ENCODE results near the gene RBPMS2.
A peak's percentile ranks its signal among the peaks of the same experiment; 100 is the strongest.

RBPMS2 gene

GRCh38 chr15:64791401-64791800 is 16.0 kb upstream of the RBPMS2 start:
- H3K9ac ChIP-seq (ENCODE audit: low read length in 5 of 5) = no peak overlapping the region
- no peak overlapping the region for H3K27ac ChIP-seq (ENCODE audit: low read depth, low read length)
- H3K27me3 ChIP-seq (ENCODE audit: control insufficient read depth in 5 of 5, insufficient read depth in 4 of 5, low read length in 5 of 5) = no peaks in the 10 kb centered on the region
- no peaks in the 10 kb centered on the region for H3K36me3 ChIP-seq (ENCODE audit: control insufficient read depth in 5 of 5, insufficient read depth in 5 of 5, low read length in 5 of 5)
- H3K4me3 ChIP-seq (ENCODE audit: low read depth in 1 of 5, low read length in 5 of 5) = no peak overlapping the region
- peaks cover 0 to 4% (median 0%) of the 10 kb centered on the region in 5 donors for H3K4me1 ChIP-seq (ENCODE audit: control insufficient read depth in 5 of 5, insufficient read depth in 5 of 5, low read length in 5 of 5)
- H3K9me3 ChIP-seq (ENCODE audit: control insufficient read depth in 5 of 5, low read length in 5 of 5) = no peaks in the 10 kb centered on the region

GRCh38 chr15:64783796-64784195 is 8.4 kb upstream of the RBPMS2 start:
- Histone ChIP-seq H3K27ac (ENCODE audit: low read depth, low read length) (no peak overlapping the region), H3K4me3 (ENCODE audit: low read depth in 1 of 5, low read length in 5 of 5) (no peak overlapping the region), H3K9ac (ENCODE audit: low read length in 5 of 5) (no peak overlapping the region), H3K36me3 (ENCODE audit: control insufficient read depth in 5 of 5, insufficient read depth in 5 of 5, low read length in 5 of 5) (no peaks in the 10 kb centered on the region), H3K27me3 (ENCODE audit: control insufficient read depth in 5 of 5, insufficient read depth in 4 of 5, low read length in 5 of 5) (no peaks in the 10 kb centered on the region), H3K9me3 (ENCODE audit: control insufficient read depth in 5 of 5, low read length in 5 of 5) (no peaks in the 10 kb centered on the region), H3K4me1 (ENCODE audit: control insufficient read depth in 5 of 5, insufficient read depth in 5 of 5, low read length in 5 of 5) (peaks cover 0 to 16% (median 11%) of the 10 kb centered on the region in 5 donors)

GRCh38 chr15:64782751-64783150 is 7.4 kb upstream of the RBPMS2 start:
- Histone ChIP-seq H3K27me3 (ENCODE audit: control insufficient read depth in 5 of 5, insufficient read depth in 4 of 5, low read length in 5 of 5) (no peaks in the 10 kb centered on the region), H3K4me1 (ENCODE audit: control insufficient read depth in 5 of 5, insufficient read depth in 5 of 5, low read length in 5 of 5) (peaks cover 0 to 16% (median 11%) of the 10 kb centered on the region in 5 donors), H3K4me3 (ENCODE audit: low read depth in 1 of 5, low read length in 5 of 5) (no peak overlapping the region), H3K27ac (ENCODE audit: low read depth, low read length) (peak overlapping the region; percentile 75), H3K9ac (ENCODE audit: low read length in 5 of 5) (peak overlapping the region in 2 of 5 donors; percentile 48 to 68), H3K36me3 (ENCODE audit: control insufficient read depth in 5 of 5, insufficient read depth in 5 of 5, low read length in 5 of 5) (no peaks in the 10 kb centered on the region), H3K9me3 (ENCODE audit: control insufficient read depth in 5 of 5, low read length in 5 of 5) (no peaks in the 10 kb centered on the region)

DNA sequence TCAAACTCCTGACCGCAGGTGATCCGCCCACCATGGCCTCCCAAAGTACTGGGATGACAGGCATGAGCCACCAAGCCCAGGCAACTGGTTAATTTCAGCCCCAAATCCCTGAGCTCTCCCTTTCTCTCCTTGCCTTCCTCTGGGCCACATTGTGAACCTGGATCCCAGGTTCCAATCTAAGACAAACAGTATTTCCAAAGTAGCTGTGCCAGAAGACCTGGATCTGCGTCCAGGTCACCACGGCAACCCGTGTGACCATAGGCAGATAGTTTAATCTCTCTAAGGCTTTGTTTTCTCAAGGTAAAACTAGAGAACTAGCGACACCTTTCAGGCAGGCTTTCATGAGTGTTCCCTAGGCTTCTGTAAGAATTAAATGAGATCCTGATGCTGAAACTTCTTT is 5.9 kb upstream of the RBPMS2 start:
- Histone ChIP-seq H3K9me3 (ENCODE audit: control insufficient read depth in 5 of 5, low read length in 5 of 5) (no peaks in the 10 kb centered on the region), H3K9ac (ENCODE audit: low read length in 5 of 5) (no peak overlapping the region), H3K36me3 (ENCODE audit: control insufficient read depth in 5 of 5, insufficient read depth in 5 of 5, low read length in 5 of 5) (no peaks in the 10 kb centered on the region), H3K27me3 (ENCODE audit: control insufficient read depth in 5 of 5, insufficient read depth in 4 of 5, low read length in 5 of 5) (no peaks in the 10 kb centered on the region), H3K4me1 (ENCODE audit: control insufficient read depth in 5 of 5, insufficient read depth in 5 of 5, low read length in 5 of 5) (peaks cover under 1 to 26% (median 17%) of the 10 kb centered on the region in 5 donors), H3K4me3 (ENCODE audit: low read depth in 1 of 5, low read length in 5 of 5) (no peak overlapping the region), H3K27ac (ENCODE audit: low read depth, low read length) (no peak overlapping the region)

DNA sequence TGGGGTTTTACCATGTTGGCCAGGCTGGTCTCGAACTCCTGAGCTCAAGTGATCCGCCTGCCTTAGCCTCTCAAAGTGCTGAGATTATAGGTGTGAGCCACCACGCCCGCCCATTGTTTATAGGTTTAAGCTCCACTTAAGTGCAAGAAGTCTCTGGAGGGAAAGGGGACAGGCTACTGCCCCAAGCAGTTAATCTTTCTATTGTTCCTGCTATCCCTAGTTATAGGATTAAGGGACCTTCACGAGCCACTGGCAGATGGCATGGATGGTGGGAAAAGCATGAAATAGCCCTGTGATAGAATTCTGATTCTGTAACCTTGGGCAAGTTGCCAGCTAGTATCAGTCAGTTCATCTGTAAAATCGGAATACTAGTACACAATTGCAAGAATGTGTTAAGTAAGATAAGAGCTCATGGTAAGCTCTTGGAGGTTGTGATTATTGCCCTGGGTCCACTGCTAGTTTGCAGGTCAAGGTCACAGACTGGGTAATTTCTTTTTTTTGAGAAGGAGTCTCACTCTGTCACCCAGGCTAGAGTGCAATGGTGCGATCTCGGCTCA is 5.3 kb upstream of the RBPMS2 start:
- no peak overlapping the region for H3K9ac ChIP-seq (ENCODE audit: low read length in 5 of 5)
- H3K4me3 ChIP-seq (ENCODE audit: low read depth in 1 of 5, low read length in 5 of 5) = no peak overlapping the region
- no peak overlapping the region for H3K27ac ChIP-seq (ENCODE audit: low read depth, low read length)
- H3K27me3 ChIP-seq (ENCODE audit: control insufficient read depth in 5 of 5, insufficient read depth in 4 of 5, low read length in 5 of 5) = no peaks in the 10 kb centered on the region
- no peaks in the 10 kb centered on the region for H3K9me3 ChIP-seq (ENCODE audit: control insufficient read depth in 5 of 5, low read length in 5 of 5)
- H3K36me3 ChIP-seq (ENCODE audit: control insufficient read depth in 5 of 5, insufficient read depth in 5 of 5, low read length in 5 of 5) = no peaks in the 10 kb centered on the region
- peaks cover 2 to 31% (median 21%) of the 10 kb centered on the region in 5 donors for H3K4me1 ChIP-seq (ENCODE audit: control insufficient read depth in 5 of 5, insufficient read depth in 5 of 5, low read length in 5 of 5)

DNA sequence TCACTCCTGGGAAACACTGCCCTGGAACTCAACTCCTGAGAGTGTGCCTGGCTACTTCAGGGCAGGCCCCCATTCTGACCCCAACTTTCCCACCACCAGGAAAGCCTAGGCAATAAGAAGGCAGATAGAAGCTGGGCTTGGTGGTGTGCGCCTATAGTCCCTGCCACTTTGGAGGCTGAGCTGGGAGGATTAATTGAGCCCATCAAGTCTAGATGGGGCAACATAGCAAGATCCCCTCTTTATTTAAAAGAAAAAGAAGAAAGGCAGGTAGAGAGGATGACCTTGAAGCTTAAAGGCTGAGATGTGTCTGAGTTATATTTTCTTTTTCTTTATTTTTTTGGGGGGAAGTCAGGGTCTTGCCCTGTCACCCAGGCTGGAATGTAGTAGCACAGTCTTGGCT is 4.2 kb upstream of the RBPMS2 start:
- no peaks in the 10 kb centered on the region for H3K27me3 ChIP-seq (ENCODE audit: control insufficient read depth in 5 of 5, insufficient read depth in 4 of 5, low read length in 5 of 5)
- H3K4me1 ChIP-seq (ENCODE audit: control insufficient read depth in 5 of 5, insufficient read depth in 5 of 5, low read length in 5 of 5) = peaks cover 2 to 31% (median 21%) of the 10 kb centered on the region in 5 donors
- no peaks in the 10 kb centered on the region for H3K36me3 ChIP-seq (ENCODE audit: control insufficient read depth in 5 of 5, insufficient read depth in 5 of 5, low read length in 5 of 5)
- no peak overlapping the region for H3K4me3 ChIP-seq (ENCODE audit: low read depth in 1 of 5, low read length in 5 of 5)
- no peak overlapping the region for H3K9ac ChIP-seq (ENCODE audit: low read length in 5 of 5)
- H3K27ac ChIP-seq (ENCODE audit: low read depth, low read length) = no peak overlapping the region
- H3K9me3 ChIP-seq (ENCODE audit: control insufficient read depth in 5 of 5, low read length in 5 of 5) = no peaks in the 10 kb centered on the region

GRCh38 chr15:64779024-64779423 is 3.6 kb upstream of the RBPMS2 start:
- peaks cover 2 to 36% (median 27%) of the 10 kb centered on the region in 5 donors for H3K4me1 ChIP-seq (ENCODE audit: control insufficient read depth in 5 of 5, insufficient read depth in 5 of 5, low read length in 5 of 5)
- no peak overlapping the region for H3K9ac ChIP-seq (ENCODE audit: low read length in 5 of 5)
- H3K9me3 ChIP-seq (ENCODE audit: control insufficient read depth in 5 of 5, low read length in 5 of 5) = no peaks in the 10 kb centered on the region
- H3K4me3 ChIP-seq (ENCODE audit: low read depth in 1 of 5, low read length in 5 of 5) = no peak overlapping the region
- peaks cover 0 to 3% (median 0%) of the 10 kb centered on the region in 5 donors for H3K27me3 ChIP-seq (ENCODE audit: control insufficient read depth in 5 of 5, insufficient read depth in 4 of 5, low read length in 5 of 5)
- H3K36me3 ChIP-seq (ENCODE audit: control insufficient read depth in 5 of 5, insufficient read depth in 5 of 5, low read length in 5 of 5) = no peaks in the 10 kb centered on the region
- H3K27ac ChIP-seq (ENCODE audit: low read depth, low read length) = no peak overlapping the region

GRCh38 chr15:64776402-64776786 is 1.0 kb upstream of the RBPMS2 start:
- Histone ChIP-seq H3K4me3 (ENCODE audit: low read depth in 1 of 5, low read length in 5 of 5) (peak overlapping the region; percentile 55 to 69 (median 61)), H3K27me3 (ENCODE audit: control insufficient read depth in 5 of 5, insufficient read depth in 4 of 5, low read length in 5 of 5) (peaks cover 0 to 8% (median 0%) of the 10 kb centered on the region in 5 donors), H3K4me1 (ENCODE audit: control insufficient read depth in 5 of 5, insufficient read depth in 5 of 5, low read length in 5 of 5) (peaks cover 2 to 32% (median 20%) of the 10 kb centered on the region in 5 donors), H3K9me3 (ENCODE audit: control insufficient read depth in 5 of 5, low read length in 5 of 5) (no peaks in the 10 kb centered on the region), H3K9ac (ENCODE audit: low read length in 5 of 5) (peak overlapping the region in 3 of 5 donors; percentile 48 to 80 (median 63)), H3K36me3 (ENCODE audit: control insufficient read depth in 5 of 5, insufficient read depth in 5 of 5, low read length in 5 of 5) (no peaks in the 10 kb centered on the region), H3K27ac (ENCODE audit: low read depth, low read length) (peak overlapping the region; percentile 84)

DNA sequence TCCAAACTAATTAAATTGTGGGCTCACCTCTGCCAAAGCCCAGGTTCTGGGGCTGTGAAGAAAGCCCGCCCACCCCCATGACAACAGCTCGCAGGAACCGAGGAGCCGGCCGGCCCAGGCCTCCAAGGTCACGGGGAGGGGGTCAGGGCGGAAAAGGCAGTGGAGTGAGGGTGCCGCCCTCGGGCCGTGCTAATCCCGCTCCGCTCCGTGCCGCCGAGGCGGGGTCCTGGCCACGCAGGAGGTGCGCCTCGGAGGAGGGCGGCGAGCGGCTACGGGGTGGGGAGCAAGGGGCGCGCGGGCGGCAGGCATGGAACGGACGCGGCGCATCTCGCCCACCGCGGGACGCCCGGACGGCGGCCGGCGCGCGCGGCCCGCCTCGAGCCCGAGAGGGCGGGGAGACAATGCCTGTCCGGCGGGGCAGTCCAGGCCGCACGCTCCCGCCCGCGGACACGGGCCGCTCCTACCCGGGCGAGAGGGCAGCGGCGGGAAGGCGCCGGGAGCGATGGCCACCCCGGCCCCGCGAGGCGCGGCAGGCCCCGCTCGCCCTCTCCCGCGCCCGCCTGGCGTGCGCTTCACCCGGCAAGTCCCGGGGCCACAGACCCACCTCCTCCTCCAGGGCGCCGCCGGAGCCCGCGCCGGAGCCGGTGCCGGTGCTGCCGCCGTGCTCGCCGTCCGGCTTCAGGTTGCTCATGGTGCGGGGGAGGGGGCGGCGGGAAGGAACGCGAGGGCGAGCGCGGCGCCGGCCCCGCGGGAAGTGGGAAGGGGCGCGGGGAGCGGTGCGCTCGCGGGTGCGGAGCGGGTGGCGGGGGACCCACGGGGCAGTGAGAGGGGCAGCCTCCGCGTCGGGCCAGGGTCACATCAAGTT is 528 bp downstream of the RBPMS2 start:
- no peaks in the 10 kb centered on the region for H3K36me3 ChIP-seq (ENCODE audit: control insufficient read depth in 5 of 5, insufficient read depth in 5 of 5, low read length in 5 of 5)
- peak overlapping the region; percentile 63 for H3K27ac ChIP-seq (ENCODE audit: low read depth, low read length)
- peaks cover 2 to 32% (median 20%) of the 10 kb centered on the region in 5 donors for H3K4me1 ChIP-seq (ENCODE audit: control insufficient read depth in 5 of 5, insufficient read depth in 5 of 5, low read length in 5 of 5)
- H3K9ac ChIP-seq (ENCODE audit: low read length in 5 of 5) = peak overlapping the region in 3 of 5 donors; percentile 8 to 62 (median 61)
- H3K27me3 ChIP-seq (ENCODE audit: control insufficient read depth in 5 of 5, insufficient read depth in 4 of 5, low read length in 5 of 5) = peaks cover 0 to 8% (median 0%) of the 10 kb centered on the region in 5 donors
- peak overlapping the region; percentile 36 to 67 (median 51) for H3K4me3 ChIP-seq (ENCODE audit: low read depth in 1 of 5, low read length in 5 of 5)
- H3K9me3 ChIP-seq (ENCODE audit: control insufficient read depth in 5 of 5, low read length in 5 of 5) = no peaks in the 10 kb centered on the region

- Histone ChIP-seq H3K9me3 (ENCODE audit: control insufficient read depth in 5 of 5, low read length in 5 of 5) (no peaks in the 10 kb centered on the region), H3K27ac (ENCODE audit: low read depth, low read length) (peak overlapping the region; percentile 63), H3K4me1 (ENCODE audit: control insufficient read depth in 5 of 5, insufficient read depth in 5 of 5, low read length in 5 of 5) (peaks cover 2 to 32% (median 20%) of the 10 kb centered on the region in 5 donors), H3K27me3 (ENCODE audit: control insufficient read depth in 5 of 5, insufficient read depth in 4 of 5, low read length in 5 of 5) (peaks cover 0 to 8% (median 0%) of the 10 kb centered on the region in 5 donors), H3K9ac (ENCODE audit: low read length in 5 of 5) (peak overlapping the region in 3 of 5 donors; percentile 8 to 62 (median 61)), H3K4me3 (ENCODE audit: low read depth in 1 of 5, low read length in 5 of 5) (peak overlapping the region; percentile 36 to 67 (median 51)), H3K36me3 (ENCODE audit: control insufficient read depth in 5 of 5, insufficient read depth in 5 of 5, low read length in 5 of 5) (no peaks in the 10 kb centered on the region)
Measured at GRCh38 chr15:64774037-64774628, 1.3 kb downstream of the RBPMS2 start.

All from subcutaneous abdominal adipose tissue (tissue), 5 donors.